Neural cell (in vitro differentiated cells): ENCODE data around the gene HMGCLL1.

Source experiments
- EZH2 ChIP-seq: fragments of 200-600, 300-800 bp; shearing (Covaris generic), sonication (generic); IDR thresholded peaks from 2 replicates; pipeline ENCODE4 v1.6.1; 2014; ENCODE audit warnings: antibody characterized with exemption, low read length, borderline replicate concordance, mild to moderate bottlenecking; ENCODE audit not compliant: insufficient read depth, poor library complexity, severe bottlenecking
- MXI1 ChIP-seq: fragments of 450-650 bp; conservative IDR thresholded peaks from 2 replicates; pipeline ENCODE4 v1.6.1; 2014; ENCODE audit warnings: antibody characterized with exemption, mild to moderate bottlenecking; ENCODE audit not compliant: poor library complexity, severe bottlenecking

- TF ChIP-seq EZH2 = no peak
- no peak for TF ChIP-seq MXI1
These were observed 131.1 kb downstream of the HMGCLL1 start for GRCh38 chr6:55447891-55448290.
